ENCODE measurements around the gene STK36. TPM values are rescaled to one million over a fixed set of nuclear protein-coding genes. Genes with fewer than 3 reads are reported as not detected.
A peak's percentile ranks its signal among the peaks of the same experiment; 100 is the strongest.

The STK36 gene
- total and polyA plus RNA-seq, 2 donors (not counting 3 experiments of a cell fraction or from before 2014, with no cell fraction given), result 40.9 to 65.2 TPM

GRCh38 chr2:218671097-218671653 is 711 bp upstream of the STK36 start:
- Histone ChIP-seq H4K20me1 (replicated peaks; ENCODE audit: control insufficient read depth, extremely low read depth, insufficient read depth, low read length) (no peaks in the 10 kb centered on the region), H3K9me3 (replicated peaks; ENCODE audit: control insufficient read depth, insufficient read depth, low read length) (no peaks in the 10 kb centered on the region), H3K4me2 (ENCODE audit: insufficient read depth, low read length) (peak overlapping the region; percentile 94), H3K9me1 (replicated peaks; ENCODE audit: control insufficient read depth, extremely low read depth, insufficient read depth, low read length) (no peaks in the 10 kb centered on the region), H3K4me3 (replicated peaks in 1 of 3; ENCODE audit: insufficient read depth in 1 of 3, low read depth in 1 of 3, low read length in 3 of 3) (peak overlapping the region; percentile 54 to 87 (median 82)), H2AFZ (ENCODE audit: low read depth, low read length) (peak overlapping the region; percentile 93), H3K9ac (replicated peaks; ENCODE audit: extremely low read depth, insufficient read depth, low read length) (peak overlapping the region; percentile 91), H3K27ac (ENCODE audit: insufficient read depth, low read depth, low read length) (peak overlapping the region; percentile 79), H3K4me1 (ENCODE audit: control insufficient read depth, extremely low read depth, insufficient read depth, low read length) (peaks cover 16% of the 10 kb centered on the region), H3K79me2 (ENCODE audit: control insufficient read depth, insufficient read depth, low read length) (peaks cover 17% of the 10 kb centered on the region), H3K27me3 (ENCODE audit: control insufficient read depth in 2 of 2, insufficient read depth in 2 of 2, low read length in 2 of 2) (no peaks in the 10 kb centered on the region), H3K36me3 (ENCODE audit: control insufficient read depth in 2 of 2, extremely low read depth in 1 of 2, insufficient read depth in 2 of 2, low read length in 2 of 2) (peaks cover 9 to 10% of the 10 kb centered on the region in 2 experiments)
- DNase-seq (ENCODE audit: low read depth, low spot score) (peak; percentile 17), FAIRE-seq (peak; percentile 48)
- ChIA-PET CTCF (interaction anchor here (0.6 to 5.4 kb wide), 7 partner anchors 12 to 179 kb away, joined by 3 to 36 read pairs (median 7); partner anchors contain the start of genes BCS1L, TTLL4 and ZNF142), POLR2A (interaction anchor here (0.6 to 1.8 kb wide), 3 partner anchors 12 to 257 kb away, joined by 4 to 5 read pairs (median 5); partner anchors contain the start of genes BCS1L and ZNF142)
- dilution Hi-C loops (cut with MboI; ENCODE audit: extremely low pct_ligation_motif_present, low sequenced_read_pairs) (no loop called here), intact Hi-C loops (cut with micrococcal nuclease) (loop anchor here (1.0 kb wide), 1 partner anchor 39 kb away; the partner anchor contains the start of gene TTLL4)
- TF ChIP-seq POLR2A (IDR thresholded peaks at IDR 0.05; ENCODE audit: low read depth, low read length) (no peak), MAX (IDR thresholded peaks at IDR 0.05; ENCODE audit: insufficient read depth, insufficient read length) (no peak), POLR2AphosphoS5 (IDR thresholded peaks at IDR 0.05; ENCODE audit: insufficient read depth, low read depth, low read length) (no peak)
- TF ChIP-seq, protein P1, sequence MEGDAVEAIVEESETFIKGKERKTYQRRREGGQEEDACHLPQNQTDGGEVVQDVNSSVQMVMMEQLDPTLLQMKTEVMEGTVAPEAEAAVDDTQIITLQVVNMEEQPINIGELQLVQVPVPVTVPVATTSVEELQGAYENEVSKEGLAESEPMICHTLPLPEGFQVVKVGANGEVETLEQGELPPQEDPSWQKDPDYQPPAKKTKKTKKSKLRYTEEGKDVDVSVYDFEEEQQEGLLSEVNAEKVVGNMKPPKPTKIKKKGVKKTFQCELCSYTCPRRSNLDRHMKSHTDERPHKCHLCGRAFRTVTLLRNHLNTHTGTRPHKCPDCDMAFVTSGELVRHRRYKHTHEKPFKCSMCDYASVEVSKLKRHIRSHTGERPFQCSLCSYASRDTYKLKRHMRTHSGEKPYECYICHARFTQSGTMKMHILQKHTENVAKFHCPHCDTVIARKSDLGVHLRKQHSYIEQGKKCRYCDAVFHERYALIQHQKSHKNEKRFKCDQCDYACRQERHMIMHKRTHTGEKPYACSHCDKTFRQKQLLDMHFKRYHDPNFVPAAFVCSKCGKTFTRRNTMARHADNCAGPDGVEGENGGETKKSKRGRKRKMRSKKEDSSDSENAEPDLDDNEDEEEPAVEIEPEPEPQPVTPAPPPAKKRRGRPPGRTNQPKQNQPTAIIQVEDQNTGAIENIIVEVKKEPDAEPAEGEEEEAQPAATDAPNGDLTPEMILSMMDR (IDR thresholded peaks at IDR 0.05; ENCODE audit: extremely low read depth in 1 of 2, insufficient read depth in 1 of 2, low read depth in 1 of 2, low read length in 2 of 2), result no peak
- BruUV-seq (replicated peaks), result TSS peak; percentile 52

DNA sequence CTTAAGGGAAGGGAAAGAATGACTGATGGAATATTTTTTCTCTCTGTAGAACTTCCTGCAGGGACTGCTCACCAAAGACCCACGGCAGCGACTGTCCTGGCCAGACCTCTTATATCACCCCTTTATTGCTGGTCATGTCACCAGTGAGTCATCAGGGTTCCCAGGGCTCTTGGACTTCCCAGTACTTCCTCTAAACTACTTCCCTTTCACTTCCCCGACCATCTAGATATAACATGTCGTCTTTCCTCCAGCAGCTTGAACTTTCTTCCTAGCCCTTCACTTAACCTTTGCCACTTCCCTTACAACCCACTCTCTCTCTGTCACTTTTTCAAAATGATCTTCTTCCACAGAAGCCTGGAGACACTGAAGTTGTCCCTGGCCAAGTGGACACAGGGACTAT is 7.2 kb downstream of the STK36 start:
- peaks cover 6% of the 10 kb centered on the region for H3K4me1 ChIP-seq (ENCODE audit: control insufficient read depth, extremely low read depth, insufficient read depth, low read length)
- ChIA-PET CTCF (interaction anchor here (1.5 to 1.7 kb wide), 2 partner anchors 8 to 20 kb away, joined by 3 to 9 read pairs; no protein-coding TSS in a partner anchor), POLR2A (no interaction called here)
- H3K4me2 ChIP-seq (ENCODE audit: insufficient read depth, low read length), result no peak overlapping the region
- FAIRE-seq, result peak; percentile 66
- intact Hi-C loops (cut with micrococcal nuclease) (no loop called here), dilution Hi-C loops (cut with MboI; ENCODE audit: extremely low pct_ligation_motif_present, low sequenced_read_pairs) (no loop called here)
- H4K20me1 ChIP-seq (replicated peaks; ENCODE audit: control insufficient read depth, extremely low read depth, insufficient read depth, low read length), result no peaks in the 10 kb centered on the region
- BruUV-seq (replicated peaks), result no TSS peak
- no peaks in the 10 kb centered on the region for H3K79me2 ChIP-seq (ENCODE audit: control insufficient read depth, insufficient read depth, low read length)
- H2AFZ ChIP-seq (ENCODE audit: low read depth, low read length), result no peak overlapping the region
- no peak overlapping the region for H3K27ac ChIP-seq (ENCODE audit: insufficient read depth, low read depth, low read length)
- H3K27me3 ChIP-seq (ENCODE audit: control insufficient read depth in 2 of 2, insufficient read depth in 2 of 2, low read length in 2 of 2), result no peaks in the 10 kb centered on the region
- TF ChIP-seq JUN (IDR thresholded peaks at IDR 0.05; ENCODE audit: borderline replicate concordance, insufficient read depth, insufficient read length, low read depth) (peak; percentile 21), EZH2 (IDR thresholded peaks at IDR 0.05; ENCODE audit: borderline replicate concordance, low read depth, low read length, severe bottlenecking) (no peak), FOS (IDR thresholded peaks at IDR 0.05; ENCODE audit: borderline replicate concordance, insufficient read depth, low read length) (peak; percentile 42)
- no peak overlapping the region for H3K4me3 ChIP-seq (replicated peaks in 1 of 3; ENCODE audit: insufficient read depth in 1 of 3, low read depth in 1 of 3, low read length in 3 of 3)
- DNase-seq (ENCODE audit: low read depth, low spot score), result peak; percentile 8
- peaks cover 0 to 3% of the 10 kb centered on the region in 2 experiments for H3K36me3 ChIP-seq (ENCODE audit: control insufficient read depth in 2 of 2, extremely low read depth in 1 of 2, insufficient read depth in 2 of 2, low read length in 2 of 2)
- H3K9me3 ChIP-seq (replicated peaks; ENCODE audit: control insufficient read depth, insufficient read depth, low read length), result no peaks in the 10 kb centered on the region
- no peak overlapping the region for H3K9ac ChIP-seq (replicated peaks; ENCODE audit: extremely low read depth, insufficient read depth, low read length)
- no peaks in the 10 kb centered on the region for H3K9me1 ChIP-seq (replicated peaks; ENCODE audit: control insufficient read depth, extremely low read depth, insufficient read depth, low read length)
